Measurements from ENCODE around the gene SOX21. TPM values are rescaled to one million over a fixed set of nuclear protein-coding genes. Genes with fewer than 3 reads are reported as not detected.

Gene SOX21
- total RNA-seq, 4 donors from 2014 or later = 0.07 TPM; not detected in 3

DNA sequence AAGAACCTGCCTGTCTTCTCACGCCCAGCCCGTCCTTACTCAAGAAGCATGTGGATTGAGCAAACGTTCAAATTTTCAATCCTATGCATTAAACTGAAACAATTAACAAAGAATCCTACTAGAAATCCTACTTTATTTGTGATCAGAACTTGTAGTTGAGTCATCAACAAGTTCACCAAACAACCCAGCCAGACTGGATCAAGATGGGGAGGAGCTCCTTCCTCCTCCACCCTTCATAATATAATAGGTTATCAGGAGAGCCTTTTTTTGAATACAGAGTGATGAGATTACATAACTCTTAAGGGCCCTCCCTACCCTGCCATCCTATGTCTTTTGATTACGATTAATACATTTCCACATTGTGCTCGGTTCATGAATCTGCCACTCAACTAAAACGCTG lies 32.7 kb downstream of the SOX21 start:
- no peak for TF ChIP-seq POLR2A (IDR thresholded peaks at IDR 0.05)
- TF ChIP-seq CTCF (IDR thresholded peaks at IDR 0.05) = no peak
- H3K4me1 ChIP-seq = no peaks in the 10 kb centered on the region
- no peaks in the 10 kb centered on the region for H3K36me3 ChIP-seq
- intact Hi-C loops (cut with DNase I; ENCODE audit: low total_unique reads) = no loop called here
- H3K27ac ChIP-seq = no peak overlapping the region
- H3K27me3 ChIP-seq = no peaks in the 10 kb centered on the region
- no peaks in the 10 kb centered on the region for H3K9me3 ChIP-seq
- no peak for DNase-seq
- no peak overlapping the region for H3K4me3 ChIP-seq

- H3K4me1 ChIP-seq = no peaks in the 10 kb centered on the region
- no peak overlapping the region for H3K4me3 ChIP-seq
- no peak for DNase-seq
- no peaks in the 10 kb centered on the region for H3K36me3 ChIP-seq
- H3K27me3 ChIP-seq = no peaks in the 10 kb centered on the region
- TF ChIP-seq POLR2A (IDR thresholded peaks at IDR 0.05) = no peak
- no peak for TF ChIP-seq CTCF (IDR thresholded peaks at IDR 0.05)
- no peaks in the 10 kb centered on the region for H3K9me3 ChIP-seq
- no peak overlapping the region for H3K27ac ChIP-seq
- intact Hi-C loops (cut with DNase I; ENCODE audit: low total_unique reads) = no loop called here
Measured at GRCh38 chr13:94678845-94679244, 33.5 kb downstream of the SOX21 start.

DNA sequence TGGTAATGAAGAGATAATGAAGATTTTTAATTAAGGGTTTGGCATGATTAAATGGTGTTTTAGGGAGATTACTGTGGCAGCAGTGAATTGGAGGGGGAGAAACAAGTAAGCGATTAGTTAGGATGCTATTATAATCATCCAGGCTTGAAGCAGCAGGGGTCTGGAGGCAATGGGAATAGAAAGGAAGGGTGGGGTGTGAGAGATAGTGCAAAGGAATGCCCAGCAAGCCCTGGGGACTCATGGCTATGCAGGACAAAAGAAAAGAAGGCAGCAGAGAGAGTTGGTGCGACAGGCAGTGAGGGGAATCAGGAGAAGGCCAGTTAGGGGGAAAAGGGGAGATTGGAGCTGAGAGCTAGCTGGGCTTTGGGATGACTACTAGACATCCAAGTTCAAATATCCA lies 34.5 kb downstream of the SOX21 start:
- Histone ChIP-seq H3K36me3 (no peaks in the 10 kb centered on the region), H3K9me3 (no peaks in the 10 kb centered on the region), H3K4me3 (no peak overlapping the region), H3K4me1 (no peaks in the 10 kb centered on the region), H3K27ac (no peak overlapping the region), H3K27me3 (no peaks in the 10 kb centered on the region)
- TF ChIP-seq POLR2A (IDR thresholded peaks at IDR 0.05) = no peak
- TF ChIP-seq CTCF (IDR thresholded peaks at IDR 0.05) = no peak
- no peak for DNase-seq
- intact Hi-C loops (cut with DNase I; ENCODE audit: low total_unique reads) = no loop called here

DNA sequence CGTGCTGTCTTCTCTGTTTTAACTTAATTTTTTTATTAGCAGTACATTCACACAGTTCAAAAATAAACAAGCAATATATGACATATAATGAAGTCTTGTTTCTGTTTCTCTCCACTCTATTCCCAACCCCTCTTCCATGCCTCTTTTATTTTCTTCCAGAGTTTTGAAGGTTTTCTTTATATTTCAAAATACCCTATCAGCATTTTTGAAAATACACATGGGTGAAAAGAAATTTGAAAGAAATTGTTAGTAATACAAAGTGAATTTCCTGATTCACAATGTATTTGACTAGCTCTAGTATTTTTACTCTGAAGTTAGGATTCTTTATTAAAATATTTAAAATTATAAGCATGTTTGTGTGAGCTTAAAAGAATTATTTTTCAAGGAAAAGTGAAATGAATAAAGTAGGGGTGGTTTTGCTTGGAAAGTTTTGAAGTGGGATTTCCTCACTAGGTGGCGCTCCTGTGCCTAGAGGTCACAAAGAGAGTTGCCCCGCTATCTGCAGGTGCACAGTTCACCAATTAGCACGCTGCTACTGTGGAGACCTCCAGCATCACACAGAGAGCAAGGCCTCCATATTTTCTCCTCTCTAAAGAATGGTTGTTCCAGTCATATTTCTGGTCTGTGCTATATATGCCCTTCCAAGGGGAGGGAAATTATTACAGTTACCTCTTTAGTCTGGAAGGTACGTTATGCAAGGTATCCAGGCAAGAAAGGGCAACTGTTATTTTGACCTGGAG lies 37.6 kb downstream of the SOX21 start:
- Histone ChIP-seq H3K4me1 (no peaks in the 10 kb centered on the region), H3K9me3 (no peaks in the 10 kb centered on the region), H3K36me3 (no peaks in the 10 kb centered on the region), H3K27me3 (no peaks in the 10 kb centered on the region), H3K4me3 (no peak overlapping the region), H3K27ac (no peak overlapping the region)
- intact Hi-C loops (cut with DNase I; ENCODE audit: low total_unique reads) = no loop called here
- DNase-seq = no peak
- TF ChIP-seq CTCF (IDR thresholded peaks at IDR 0.05) (peak in 3 of 4 experiments; percentile 6 to 32 (median 22)), POLR2A (IDR thresholded peaks at IDR 0.05) (no peak)

- DNase-seq = no peak
- no peaks in the 10 kb centered on the region for H3K36me3 ChIP-seq
- H3K4me1 ChIP-seq = no peaks in the 10 kb centered on the region
- H3K4me3 ChIP-seq = no peak overlapping the region
- no peaks in the 10 kb centered on the region for H3K27me3 ChIP-seq
- H3K9me3 ChIP-seq = no peaks in the 10 kb centered on the region
- intact Hi-C loops (cut with DNase I; ENCODE audit: low total_unique reads) = no loop called here
- TF ChIP-seq POLR2A (IDR thresholded peaks at IDR 0.05) = no peak
- TF ChIP-seq CTCF (IDR thresholded peaks at IDR 0.05) = no peak
- H3K27ac ChIP-seq = no peak overlapping the region
Measured at GRCh38 chr13:94673851-94674250, 38.5 kb downstream of the SOX21 start.
